Mesenteric fat pad (tissue), 1 donor: ENCODE data around the gene DLX1. TPM values are rescaled to one million over a fixed set of nuclear protein-coding genes. Genes with fewer than 3 reads are reported as not detected.

ENCODE experiments used
- DNase-seq: peaks from one replicate; pipeline ENCODE4 v3.0.0-alpha.2; 2020; ENCODE audit warnings: low spot score
- total RNA-seq: library from RNA; stranded (reverse); fragmentation: NEBNext Ultra II Directional; extraction: Animal tissue kit (Norgen Biotek cat#: 25700); gene quantifications from one replicate; pipeline ENCODE4 v1.2.1, GENCODE V29; 2021
- donor health status: DM: yes; HTN: yes; CAD: no.

DLX1 gene
- total RNA-seq, 1 donor from 2014 or later: 0.19 TPM

- DNase-seq: no peak
Observed at GRCh38 chr2:172096626-172097547, 11.6 kb downstream of the DLX1 start.

DNA sequence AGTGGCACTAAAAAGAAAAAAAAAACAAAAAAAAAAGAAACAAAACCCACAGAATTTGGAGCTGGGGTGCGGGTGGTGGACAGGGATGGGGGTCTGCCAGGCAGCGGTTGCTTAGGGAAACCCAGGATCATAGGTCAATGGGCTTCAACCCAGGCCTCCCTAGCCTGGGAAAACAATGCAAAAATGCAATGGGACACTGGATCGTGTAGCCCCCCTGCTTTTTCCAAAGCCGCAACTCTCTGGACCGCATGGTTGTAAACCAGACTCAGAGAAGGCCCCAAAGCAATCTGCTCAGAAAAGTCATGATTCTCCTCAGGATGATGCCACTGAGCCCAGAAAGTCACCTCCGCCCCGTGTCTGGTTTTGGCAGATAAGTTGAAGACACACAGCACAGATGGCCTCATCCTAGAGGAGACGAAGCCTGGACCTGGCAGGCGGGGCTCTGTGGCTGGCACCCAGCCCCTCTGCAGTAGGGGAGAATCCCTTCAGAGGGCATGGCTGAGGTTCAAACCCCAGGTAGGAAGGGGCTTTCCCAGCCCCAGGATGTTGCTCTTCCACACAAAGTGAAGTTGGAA is 12.3 kb downstream of the DLX1 start:
- DNase-seq: no peak

- no peak for DNase-seq
Observed at GRCh38 chr2:172098287-172098649, 13.0 kb downstream of the DLX1 start.

GRCh38 chr2:172098650-172099471 is 13.6 kb downstream of the DLX1 start:
- no peak for DNase-seq

- no peak for DNase-seq
Observed at GRCh38 chr2:172099472-172100079, 14.3 kb downstream of the DLX1 start.

- no peak for DNase-seq
Observed at GRCh38 chr2:172100080-172100934, 15.0 kb downstream of the DLX1 start.

GRCh38 chr2:172100935-172101820 is 15.9 kb downstream of the DLX1 start:
- DNase-seq: no peak

DNA sequence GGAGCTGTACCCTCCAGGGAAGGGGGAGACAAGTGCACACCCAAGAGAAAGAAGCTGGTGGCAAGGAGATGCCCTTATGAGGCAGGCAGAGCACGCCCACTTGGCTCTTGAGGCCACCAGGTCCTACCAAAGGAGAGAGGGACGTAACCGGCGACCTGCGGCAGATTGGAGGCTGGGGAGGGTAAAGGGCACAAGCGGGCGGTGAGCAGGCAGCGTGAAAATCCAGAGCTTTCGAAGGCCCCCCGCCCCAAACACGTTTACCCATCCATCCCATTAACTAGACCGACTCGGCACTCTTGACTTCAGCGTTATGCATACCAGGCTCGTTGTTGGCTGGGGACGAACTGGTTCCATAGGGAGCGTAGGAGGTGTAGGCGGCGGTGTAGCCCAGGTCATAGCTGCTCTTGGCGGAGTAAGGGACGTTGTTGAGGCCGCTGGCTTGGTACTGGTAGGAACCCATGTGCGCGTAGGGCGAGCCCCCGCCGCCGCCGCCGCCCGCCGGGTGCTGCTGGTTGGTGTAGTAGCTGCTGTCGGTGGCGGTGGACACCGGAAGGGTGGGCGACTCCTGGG is 16.6 kb downstream of the DLX1 start:
- no peak for DNase-seq

- no peak for DNase-seq
Observed at GRCh38 chr2:172102391-172103359, 17.4 kb downstream of the DLX1 start, which contains the start of gene DLX2. DLX2 (minus strand) TSS chr2:172102900; CDS start chr2:172102538, 362 bp downstream.

- no peak for DNase-seq
Observed at GRCh38 chr2:172103471-172104272, 18.4 kb downstream of the DLX1 start.

- no peak for DNase-seq
Observed at GRCh38 chr2:172105471-172106107, 20.3 kb downstream of the DLX1 start.

DNA sequence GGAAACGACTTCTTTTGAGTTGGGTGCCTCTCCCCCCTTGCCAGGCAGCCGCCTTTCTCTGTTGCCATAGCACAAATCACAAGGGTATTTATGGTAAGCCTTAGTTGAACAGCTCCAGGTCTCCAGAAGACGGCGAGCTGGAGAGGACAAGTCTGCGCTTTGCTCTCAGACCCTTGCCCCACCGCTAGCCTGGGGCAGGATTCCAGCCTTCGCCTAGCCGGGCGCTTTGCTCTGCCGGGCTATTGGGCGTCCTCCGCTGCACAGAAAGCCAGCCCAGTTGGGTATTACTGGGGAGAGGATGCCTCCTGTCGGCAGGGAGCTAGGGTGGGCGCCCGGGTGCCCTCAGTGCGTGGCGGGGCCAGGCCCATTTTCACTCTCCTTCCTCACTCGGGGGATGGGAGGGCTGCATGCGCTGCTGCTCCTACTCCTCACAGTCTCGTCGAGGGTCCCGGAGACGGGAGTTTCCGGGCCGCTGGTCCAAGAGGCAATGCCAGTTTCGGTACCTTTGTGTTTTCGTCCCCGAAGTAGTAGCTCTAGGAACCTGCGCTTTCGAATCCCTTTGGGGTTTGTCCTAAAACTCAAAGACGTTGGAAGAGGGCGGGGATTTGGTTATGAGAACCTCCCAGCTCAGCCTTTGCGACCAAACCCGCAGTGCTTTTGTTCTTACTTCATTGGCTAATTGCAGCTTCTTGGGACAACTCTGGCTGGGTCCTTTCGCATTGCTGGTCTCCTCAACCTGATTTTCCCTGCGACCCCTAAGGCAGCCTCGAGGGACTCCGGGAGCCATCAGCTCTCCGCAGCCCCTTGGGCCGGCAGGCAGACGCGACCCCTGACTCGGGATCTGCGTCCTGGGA is 21.0 kb downstream of the DLX1 start:
- no peak for DNase-seq

DNA sequence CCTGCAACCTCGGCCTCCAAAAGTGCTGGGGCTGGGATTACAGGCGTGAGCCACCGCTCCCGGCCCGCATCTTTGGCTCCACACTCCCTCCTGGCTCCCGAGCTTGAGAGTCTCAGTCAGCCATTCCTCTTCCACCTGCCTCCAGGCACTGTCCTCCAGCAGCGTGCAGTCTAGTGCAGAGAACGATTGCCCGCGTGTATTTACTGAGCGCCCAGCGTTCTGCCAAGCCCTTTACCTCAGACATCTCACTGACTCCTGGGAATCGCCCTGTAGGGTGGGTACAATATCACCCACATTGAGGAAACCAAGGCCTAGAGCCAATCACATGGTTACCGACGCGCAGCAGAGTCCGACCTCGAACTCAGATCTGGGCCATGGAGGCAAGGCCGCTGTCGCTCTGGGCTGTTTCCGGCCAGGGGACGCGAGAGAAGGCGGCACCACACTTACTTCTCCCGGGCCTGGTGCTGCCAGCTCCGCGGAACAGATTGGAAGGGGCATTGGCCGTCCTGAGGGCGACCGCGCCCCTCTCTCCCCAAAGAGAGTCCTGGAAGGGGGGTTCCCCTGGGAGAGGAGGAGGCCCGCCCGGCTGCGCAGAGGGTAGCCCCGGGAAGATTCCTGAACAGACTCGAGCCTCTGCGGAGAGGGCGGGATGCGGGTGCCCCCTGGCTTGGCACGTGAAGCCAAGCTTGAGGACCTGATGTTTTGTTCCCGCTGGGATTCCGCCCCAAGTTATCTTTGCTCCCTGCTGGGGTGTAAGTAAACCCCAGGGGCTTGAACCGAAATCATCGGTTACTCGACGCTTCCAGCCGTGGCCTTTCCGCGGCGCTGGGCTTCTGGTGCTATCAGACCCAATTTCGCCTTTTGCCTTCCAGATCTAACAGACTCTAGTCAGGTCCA is 22.6 kb downstream of the DLX1 start:
- no peak for DNase-seq

- DNase-seq: no peak
Observed at GRCh38 chr2:172108587-172108930, 23.3 kb downstream of the DLX1 start.
